HepG2 (cell line): Measurements from ENCODE around the gene SEPTIN5. TPM values are rescaled to one million over a fixed set of nuclear protein-coding genes. Genes with fewer than 3 reads are reported as not detected.

ENCODE experiments used
- CHD2 ChIP-seq: IDR thresholded peaks from 2 replicates; pipeline ENCODE4 v1.6.1; 2011; ENCODE audit warnings: low read depth, low read length, improper control_type of control experiment
- FOXA1 ChIP-seq, 2 experiments: fragments of 450-650 bp in 1 of 2; sonication (generic) in 1 of 2; formaldehyde crosslinking in 1 of 2; IDR thresholded peaks; 2 replicates each; pipeline versions ENCODE4 v1.4.0 to v1.6.1; 2016 to 2020; ENCODE audit warnings: missing genetic modification reagents in 1 of 2
- IRF9 ChIP-seq: sonication (generic); formaldehyde crosslinking; IDR thresholded peaks from 2 replicates; pipeline ENCODE4 v1.8.0; 2022; ENCODE audit warnings: missing genetic modification reagents, mild to moderate bottlenecking, borderline replicate concordance
- KMT2A ChIP-seq: sonication (generic); formaldehyde crosslinking; IDR thresholded peaks from 2 replicates; pipeline ENCODE4 v1.4.0; 2020; ENCODE audit warnings: missing genetic modification reagents
- polyA plus RNA-seq, 8 experiments: library from polyadenylated mRNA; depleted of rRNA in 3 of 8; stranded (reverse) in 7 of 8; unstranded in 1 of 8; fragments of >200 nt; fragmentation: Illumina TruSeq in 4 of 8; extraction: Trizol in 4 of 8; gene quantifications; 2 replicates each; pipeline versions ENCODE4 v1.2.1 to v1.2.3, GENCODE V29; 2011 to 2016; ENCODE audit warnings: low read depth in 4 of 8, missing spikeins in 1 of 8, mixed read lengths in 1 of 8; ENCODE audit not compliant: insufficient read depth in 1 of 8
- total RNA-seq, 5 experiments: library from RNA; depleted of rRNA; stranded (reverse); fragments of >200 nt; fragmentation: Illumina TruSeq; extraction: Trizol; gene quantifications; 2 replicates each; pipeline ENCODE4 v1.2.3, GENCODE V29; 2016; ENCODE audit warnings: low read depth in 1 of 5
- TF ChIP-seq, protein P1 (sequence below): sonication (generic); formaldehyde crosslinking; IDR thresholded peaks from 2 replicates; pipeline ENCODE4 v1.4.0; 2020; ENCODE audit warnings: missing genetic modification reagents
- TF ChIP-seq, protein P2 (sequence below): sonication (generic); formaldehyde crosslinking; IDR thresholded peaks from 2 replicates; pipeline ENCODE4 v1.4.0; 2020; ENCODE audit warnings: mild to moderate bottlenecking, missing genetic modification reagents, borderline replicate concordance
- TF ChIP-seq, protein P3 (sequence below): sonication (generic); formaldehyde crosslinking; conservative IDR thresholded peaks from 2 replicates; pipeline ENCODE4 v1.4.0; 2020; ENCODE audit warnings: mild to moderate bottlenecking, missing genetic modification reagents, moderate library complexity
- TF ChIP-seq, protein P4 (sequence below): sonication (generic); formaldehyde crosslinking; IDR thresholded peaks from 2 replicates; pipeline ENCODE4 v1.5.0; 2020; ENCODE audit warnings: mild to moderate bottlenecking, missing genetic modification reagents

SEPTIN5 gene
- total and polyA plus RNA-seq, 2 of the 13 experiments (the other 11 are each of a cell fraction or from before 2014, with no cell fraction given) = 0.33 TPM; not detected in 1

- TF ChIP-seq, protein P1, sequence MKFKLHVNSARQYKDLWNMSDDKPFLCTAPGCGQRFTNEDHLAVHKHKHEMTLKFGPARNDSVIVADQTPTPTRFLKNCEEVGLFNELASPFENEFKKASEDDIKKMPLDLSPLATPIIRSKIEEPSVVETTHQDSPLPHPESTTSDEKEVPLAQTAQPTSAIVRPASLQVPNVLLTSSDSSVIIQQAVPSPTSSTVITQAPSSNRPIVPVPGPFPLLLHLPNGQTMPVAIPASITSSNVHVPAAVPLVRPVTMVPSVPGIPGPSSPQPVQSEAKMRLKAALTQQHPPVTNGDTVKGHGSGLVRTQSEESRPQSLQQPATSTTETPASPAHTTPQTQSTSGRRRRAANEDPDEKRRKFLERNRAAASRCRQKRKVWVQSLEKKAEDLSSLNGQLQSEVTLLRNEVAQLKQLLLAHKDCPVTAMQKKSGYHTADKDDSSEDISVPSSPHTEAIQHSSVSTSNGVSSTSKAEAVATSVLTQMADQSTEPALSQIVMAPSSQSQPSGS = no peak
- TF ChIP-seq, protein P2, sequence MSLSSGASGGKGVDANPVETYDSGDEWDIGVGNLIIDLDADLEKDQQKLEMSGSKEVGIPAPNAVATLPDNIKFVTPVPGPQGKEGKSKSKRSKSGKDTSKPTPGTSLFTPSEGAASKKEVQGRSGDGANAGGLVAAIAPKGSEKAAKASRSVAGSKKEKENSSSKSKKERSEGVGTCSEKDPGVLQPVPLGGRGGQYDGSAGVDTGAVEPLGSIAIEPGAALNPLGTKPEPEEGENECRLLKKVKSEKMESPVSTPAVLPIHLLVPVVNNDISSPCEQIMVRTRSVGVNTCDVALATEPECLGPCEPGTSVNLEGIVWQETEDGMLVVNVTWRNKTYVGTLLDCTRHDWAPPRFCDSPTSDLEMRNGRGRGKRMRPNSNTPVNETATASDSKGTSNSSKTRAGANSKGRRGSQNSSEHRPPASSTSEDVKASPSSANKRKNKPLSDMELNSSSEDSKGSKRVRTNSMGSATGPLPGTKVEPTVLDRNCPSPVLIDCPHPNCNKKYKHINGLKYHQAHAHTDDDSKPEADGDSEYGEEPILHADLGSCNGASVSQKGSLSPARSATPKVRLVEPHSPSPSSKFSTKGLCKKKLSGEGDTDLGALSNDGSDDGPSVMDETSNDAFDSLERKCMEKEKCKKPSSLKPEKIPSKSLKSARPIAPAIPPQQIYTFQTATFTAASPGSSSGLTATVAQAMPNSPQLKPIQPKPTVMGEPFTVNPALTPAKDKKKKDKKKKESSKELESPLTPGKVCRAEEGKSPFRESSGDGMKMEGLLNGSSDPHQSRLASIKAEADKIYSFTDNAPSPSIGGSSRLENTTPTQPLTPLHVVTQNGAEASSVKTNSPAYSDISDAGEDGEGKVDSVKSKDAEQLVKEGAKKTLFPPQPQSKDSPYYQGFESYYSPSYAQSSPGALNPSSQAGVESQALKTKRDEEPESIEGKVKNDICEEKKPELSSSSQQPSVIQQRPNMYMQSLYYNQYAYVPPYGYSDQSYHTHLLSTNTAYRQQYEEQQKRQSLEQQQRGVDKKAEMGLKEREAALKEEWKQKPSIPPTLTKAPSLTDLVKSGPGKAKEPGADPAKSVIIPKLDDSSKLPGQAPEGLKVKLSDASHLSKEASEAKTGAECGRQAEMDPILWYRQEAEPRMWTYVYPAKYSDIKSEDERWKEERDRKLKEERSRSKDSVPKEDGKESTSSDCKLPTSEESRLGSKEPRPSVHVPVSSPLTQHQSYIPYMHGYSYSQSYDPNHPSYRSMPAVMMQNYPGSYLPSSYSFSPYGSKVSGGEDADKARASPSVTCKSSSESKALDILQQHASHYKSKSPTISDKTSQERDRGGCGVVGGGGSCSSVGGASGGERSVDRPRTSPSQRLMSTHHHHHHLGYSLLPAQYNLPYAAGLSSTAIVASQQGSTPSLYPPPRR (CRISPR knock-in tag) = no peak
- TF ChIP-seq CHD2 (no peak), IRF9 (CRISPR knock-in tag) (no peak), KMT2A (no peak), FOXA1 (IDR thresholded peaks at IDR 0.05) (no peak), FOXA1 (CRISPR knock-in tag; IDR thresholded peaks at IDR 0.05) (no peak)
- TF ChIP-seq, protein P3, sequence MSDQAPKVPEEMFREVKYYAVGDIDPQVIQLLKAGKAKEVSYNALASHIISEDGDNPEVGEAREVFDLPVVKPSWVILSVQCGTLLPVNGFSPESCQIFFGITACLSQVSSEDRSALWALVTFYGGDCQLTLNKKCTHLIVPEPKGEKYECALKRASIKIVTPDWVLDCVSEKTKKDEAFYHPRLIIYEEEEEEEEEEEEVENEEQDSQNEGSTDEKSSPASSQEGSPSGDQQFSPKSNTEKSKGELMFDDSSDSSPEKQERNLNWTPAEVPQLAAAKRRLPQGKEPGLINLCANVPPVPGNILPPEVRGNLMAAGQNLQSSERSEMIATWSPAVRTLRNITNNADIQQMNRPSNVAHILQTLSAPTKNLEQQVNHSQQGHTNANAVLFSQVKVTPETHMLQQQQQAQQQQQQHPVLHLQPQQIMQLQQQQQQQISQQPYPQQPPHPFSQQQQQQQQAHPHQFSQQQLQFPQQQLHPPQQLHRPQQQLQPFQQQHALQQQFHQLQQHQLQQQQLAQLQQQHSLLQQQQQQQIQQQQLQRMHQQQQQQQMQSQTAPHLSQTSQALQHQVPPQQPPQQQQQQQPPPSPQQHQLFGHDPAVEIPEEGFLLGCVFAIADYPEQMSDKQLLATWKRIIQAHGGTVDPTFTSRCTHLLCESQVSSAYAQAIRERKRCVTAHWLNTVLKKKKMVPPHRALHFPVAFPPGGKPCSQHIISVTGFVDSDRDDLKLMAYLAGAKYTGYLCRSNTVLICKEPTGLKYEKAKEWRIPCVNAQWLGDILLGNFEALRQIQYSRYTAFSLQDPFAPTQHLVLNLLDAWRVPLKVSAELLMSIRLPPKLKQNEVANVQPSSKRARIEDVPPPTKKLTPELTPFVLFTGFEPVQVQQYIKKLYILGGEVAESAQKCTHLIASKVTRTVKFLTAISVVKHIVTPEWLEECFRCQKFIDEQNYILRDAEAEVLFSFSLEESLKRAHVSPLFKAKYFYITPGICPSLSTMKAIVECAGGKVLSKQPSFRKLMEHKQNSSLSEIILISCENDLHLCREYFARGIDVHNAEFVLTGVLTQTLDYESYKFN (CRISPR knock-in tag) = no peak
- TF ChIP-seq, protein P4, sequence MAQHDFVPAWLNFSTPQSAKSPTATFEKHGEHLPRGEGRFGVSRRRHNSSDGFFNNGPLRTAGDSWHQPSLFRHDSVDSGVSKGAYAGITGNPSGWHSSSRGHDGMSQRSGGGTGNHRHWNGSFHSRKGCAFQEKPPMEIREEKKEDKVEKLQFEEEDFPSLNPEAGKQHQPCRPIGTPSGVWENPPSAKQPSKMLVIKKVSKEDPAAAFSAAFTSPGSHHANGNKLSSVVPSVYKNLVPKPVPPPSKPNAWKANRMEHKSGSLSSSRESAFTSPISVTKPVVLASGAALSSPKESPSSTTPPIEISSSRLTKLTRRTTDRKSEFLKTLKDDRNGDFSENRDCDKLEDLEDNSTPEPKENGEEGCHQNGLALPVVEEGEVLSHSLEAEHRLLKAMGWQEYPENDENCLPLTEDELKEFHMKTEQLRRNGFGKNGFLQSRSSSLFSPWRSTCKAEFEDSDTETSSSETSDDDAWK (CRISPR knock-in tag) = no peak
- TF ChIP-seq, all 625 proteins: peak for 0
Measured at GRCh38 chr22:19668748-19669147, 45.6 kb upstream of the SEPTIN5 start (continued).
